GM23248 (cell line): Measurements from ENCODE around the gene TMEM150B. TPM values are rescaled to one million over a fixed set of nuclear protein-coding genes. Genes with fewer than 3 reads are reported as not detected.
A peak's percentile ranks its signal among the peaks of the same experiment; 100 is the strongest.
"Not testable (repeated sequence)": the region's sequence is repeated elsewhere in the genome, so short reads cannot be mapped to it uniquely, and the experiment has no call there.

ENCODE experiments used
- DNase-seq: peaks from one replicate; pipeline ENCODE4 v3.0.0-alpha.2; 2015
- H2AFZ ChIP-seq: fragments of 200-600 bp; sonication (generic); 2 replicates; pipeline ENCODE4 v1.6.1; 2016; ENCODE audit warnings: antibody characterized with exemption
- H3F3A ChIP-seq: fragments of 200-600 bp; sonication (generic); 2 replicates; pipeline ENCODE4 v1.6.1; 2016; ENCODE audit warnings: mild to moderate bottlenecking, antibody characterized with exemption, mixed run types; ENCODE audit not compliant: insufficient read depth
- H3K27ac ChIP-seq: fragments of 200-600 bp; sonication (generic); 2 replicates; pipeline ENCODE4 v1.5.1; 2016; ENCODE audit warnings: mild to moderate bottlenecking
- H3K27me3 ChIP-seq: fragments of 200-600 bp; sonication (generic); replicated peaks from 2 replicates; pipeline ENCODE4 v1.6.1; 2016; ENCODE audit warnings: mild to moderate bottlenecking; ENCODE audit not compliant: insufficient read depth
- H3K36me3 ChIP-seq: fragments of 200-600 bp; sonication (generic); 2 replicates; pipeline ENCODE4 v1.6.1; 2016; ENCODE audit warnings: low read depth, mild to moderate bottlenecking
- H3K4me1 ChIP-seq: fragments of 200-600 bp; sonication (generic); 2 replicates; pipeline ENCODE4 v1.6.1; 2016; ENCODE audit warnings: mild to moderate bottlenecking; ENCODE audit not compliant: insufficient read depth
- H3K4me2 ChIP-seq: fragments of 200-600 bp; sonication (generic); one replicate; pipeline ENCODE4 v1.6.1; 2016; ENCODE audit warnings: mild to moderate bottlenecking; ENCODE audit not compliant: unreplicated experiment
- H3K4me3 ChIP-seq: fragments of 200-600 bp; sonication (generic); 2 replicates; pipeline ENCODE4 v1.5.1; 2016; ENCODE audit warnings: mild to moderate bottlenecking
- H3K79me2 ChIP-seq: fragments of 200-600 bp; sonication (generic); 2 replicates; pipeline ENCODE4 v1.6.1; 2016; ENCODE audit warnings: mild to moderate bottlenecking; ENCODE audit not compliant: insufficient read depth
- H3K9ac ChIP-seq: fragments of 200-600 bp; sonication (generic); 2 replicates; pipeline ENCODE4 v1.6.1; 2016; ENCODE audit warnings: mild to moderate bottlenecking
- H3K9me2 ChIP-seq: fragments of 200-600 bp; sonication (generic); 2 replicates; pipeline ENCODE4 v1.6.1; 2016; ENCODE audit warnings: mixed run types, mild to moderate bottlenecking, moderate library complexity; ENCODE audit not compliant: insufficient read depth
- H3K9me3 ChIP-seq: fragments of 200-600 bp; sonication (generic); one replicate; pipeline ENCODE4 v1.6.1; 2017; ENCODE audit warnings: low read depth
- H4K20me1 ChIP-seq: fragments of 200-600 bp; sonication (generic); 2 replicates; pipeline ENCODE4 v1.6.0; 2016; ENCODE audit not compliant: insufficient read depth
- EZH2 ChIP-seq: fragments of 200-600 bp; sonication (generic); IDR thresholded peaks from 2 replicates; pipeline ENCODE4 v1.6.1; 2018; ENCODE audit warnings: antibody characterized with exemption, mild to moderate bottlenecking; ENCODE audit not compliant: insufficient read depth, poor library complexity, severe bottlenecking
- EZH2phosphoT487 ChIP-seq: fragments of 200-600 bp; sonication (generic); IDR thresholded peaks from 2 replicates; pipeline ENCODE4 v1.6.1; 2018; ENCODE audit warnings: antibody characterized with exemption, moderate library complexity, mild to moderate bottlenecking, low read depth; ENCODE audit not compliant: insufficient read depth
- WGBS, 2 experiments: methylation state at CpG; one replicate each; pipeline ENCODE4 v1.1.6; 2015 to 2017; ENCODE audit warnings: low lambda C conversion rate in 2 of 2, low coverage in 1 of 2; ENCODE audit errors: missing lambda C conversion rate in 2 of 2; 5-methylcytosine and 5-hydroxymethylcytosine counted together
- in situ Hi-C: fragments of 300-500 bp; cut with MboI; formaldehyde crosslinking; loops from 2 replicates; pipeline ENCODE4 v1.15.0; 2020
- polyA plus RNA-seq: library from polyadenylated mRNA; unstranded; fragments of >200 nt; fragmentation: Nextera tagmentation; extraction: Ambion mirVana; gene quantifications from 2 replicates; pipeline ENCODE4 v1.2.1, GENCODE V29; 2016
- total RNA-seq: library from RNA; depleted of rRNA; stranded (reverse); fragments of >200 nt; shearing (Covaris generic); gene quantifications from 2 replicates; pipeline ENCODE4 v1.2.3, GENCODE V29; 2014

Gene TMEM150B
- total and polyA plus RNA-seq, 2 experiments from 2014 or later: not detected

GRCh38 chr19:55336101-55336500 lies 11.0 kb upstream of the TMEM150B start:
- whole genome bisulfite sequencing, 2 experiments: 23 to 24% methylated on average over 7 of the region's 7 CpGs
- H3K4me3 ChIP-seq: no peak overlapping the region
- H3K9me3 ChIP-seq: no peaks in the 10 kb centered on the region
- no peak overlapping the region for H2AFZ ChIP-seq
- H3K79me2 ChIP-seq: peaks cover 8% of the 10 kb centered on the region; the same call in 1 of the 2 replicates
- H3K27me3 ChIP-seq: no peaks in the 10 kb centered on the region; the same call in 1 of the 2 replicates
- no peaks in the 10 kb centered on the region for H4K20me1 ChIP-seq
- H3K9me2 ChIP-seq: no peaks in the 10 kb centered on the region
- H3K36me3 ChIP-seq: no peaks in the 10 kb centered on the region
- DNase-seq: peak; percentile 83
- H3K9ac ChIP-seq: no peak overlapping the region
- in situ Hi-C loops: no loop called here
- TF ChIP-seq EZH2: no peak
- H3K4me1 ChIP-seq: no peaks in the 10 kb centered on the region
- no peaks in the 10 kb centered on the region for H3F3A ChIP-seq
- H3K4me2 ChIP-seq: no peak overlapping the region
- no peak overlapping the region for H3K27ac ChIP-seq

- no peak for DNase-seq
- no peaks in the 10 kb centered on the region; the same call in 1 of the 2 replicates for H3K27me3 ChIP-seq
- no peak overlapping the region for H2AFZ ChIP-seq
- no peaks in the 10 kb centered on the region for H3K36me3 ChIP-seq
- H3K27ac ChIP-seq: no peak overlapping the region
- no peak overlapping the region for H3K4me2 ChIP-seq
- in situ Hi-C loops: no loop called here
- no peaks in the 10 kb centered on the region for H3K79me2 ChIP-seq
- no peak overlapping the region for H3K9ac ChIP-seq
- TF ChIP-seq EZH2phosphoT487 (no peak), EZH2 (no peak)
- no peaks in the 10 kb centered on the region for H3K9me3 ChIP-seq
- no peaks in the 10 kb centered on the region for H4K20me1 ChIP-seq
- H3K9me2 ChIP-seq: no peaks in the 10 kb centered on the region
- no peak overlapping the region for H3K4me3 ChIP-seq
- 80 to 87% methylated on average over 11 of the region's 11 CpGs for WGBS, 2 experiments
- H3K4me1 ChIP-seq: peaks cover 6% of the 10 kb centered on the region
- H3F3A ChIP-seq: no peaks in the 10 kb centered on the region
These were observed 8.7 kb upstream of the TMEM150B start for GRCh38 chr19:55333870-55334269.

- H3K79me2 ChIP-seq, in situ Hi-C loops, H3K4me2 ChIP-seq, H4K20me1 ChIP-seq, H3K4me3 ChIP-seq, H3K9me2 ChIP-seq, H3K27ac ChIP-seq, H3K9me3 ChIP-seq, H2AFZ ChIP-seq, H3K27me3 ChIP-seq, H3F3A ChIP-seq, H3K36me3 ChIP-seq, H3K9ac ChIP-seq: not testable (repeated sequence)
- H3K4me1 ChIP-seq: peaks cover 16% of the 10 kb centered on the region
- WGBS, 2 experiments: 57 to 61% methylated on average over 6 of the region's 6 CpGs
- peak; percentile 68 for DNase-seq
These were observed 4.7 kb upstream of the TMEM150B start for GRCh38 chr19:55329791-55330190.

GRCh38 chr19:55328774-55329318 lies 3.7 kb upstream of the TMEM150B start:
- H3K36me3 ChIP-seq, H3K9me2 ChIP-seq, H3F3A ChIP-seq, H3K79me2 ChIP-seq, H3K27me3 ChIP-seq, H2AFZ ChIP-seq, H3K4me3 ChIP-seq, H3K27ac ChIP-seq, H3K4me2 ChIP-seq, H3K9ac ChIP-seq, H4K20me1 ChIP-seq, in situ Hi-C loops, H3K9me3 ChIP-seq: not testable (repeated sequence)
- WGBS, 2 experiments: 40 to 42% methylated on average over 4 of the region's 4 CpGs
- H3K4me1 ChIP-seq: peaks cover 16% of the 10 kb centered on the region
- DNase-seq: peak; percentile 44

- no peak for TF ChIP-seq EZH2
- no peak for TF ChIP-seq EZH2phosphoT487
- H3K27me3 ChIP-seq: no peaks in the 10 kb centered on the region
- H3K36me3 ChIP-seq: no peaks in the 10 kb centered on the region
- peaks cover 14% of the 10 kb centered on the region for H3K4me1 ChIP-seq
- H3K9me3 ChIP-seq: no peaks in the 10 kb centered on the region
- no peak overlapping the region for H3K4me2 ChIP-seq
- no peaks in the 10 kb centered on the region for H3K9me2 ChIP-seq
- DNase-seq: no peak
- H3K4me3 ChIP-seq: no peak overlapping the region
- no peak overlapping the region for H3K9ac ChIP-seq
- peaks cover 8% of the 10 kb centered on the region; the same call in 1 of the 2 replicates for H3F3A ChIP-seq
- H4K20me1 ChIP-seq: no peaks in the 10 kb centered on the region
- H3K79me2 ChIP-seq: no peaks in the 10 kb centered on the region
- WGBS, 2 experiments: 87 to 89% methylated on average over 6 of the region's 6 CpGs
- in situ Hi-C loops: no loop called here
- H3K27ac ChIP-seq: no peak overlapping the region
- H2AFZ ChIP-seq: no peak overlapping the region
These were observed 479 bp downstream of the TMEM150B start for GRCh38 chr19:55324662-55325061.
